Sigmoid colon (tissue), 4 donors: ENCODE data around the gene C1orf210.

Experiments used
- EP300 ChIP-seq, 4 donors: sonication (generic); formaldehyde crosslinking; IDR thresholded peaks; one replicate each; pipeline ENCODE4 v1.6.1; 2017; ENCODE audit warnings: antibody characterized with exemption in 4 of 4
- POLR2A ChIP-seq, 2 donors: fragments of 450-650 bp; IDR thresholded peaks; one replicate each; pipeline ENCODE4 v1.6.1; 2016; ENCODE audit warnings: antibody characterized with exemption in 2 of 2, mild to moderate bottlenecking in 2 of 2, moderate library complexity in 2 of 2
- POLR2AphosphoS5 ChIP-seq, 4 donors: sonication (generic); formaldehyde crosslinking; IDR thresholded peaks; one replicate each; pipeline ENCODE4 v1.6.1; 2017; ENCODE audit warnings: antibody characterized with exemption in 4 of 4
- TF ChIP-seq, protein P1 (sequence below), 4 experiments: fragments of 450-650 bp in 3 of 4; fragments of 200-600 bp in 1 of 4; IDR thresholded peaks; one replicate each; pipeline ENCODE4 v1.5.1; 2016 to 2019; ENCODE audit warnings: antibody characterized with exemption in 4 of 4, mild to moderate bottlenecking in 3 of 4, moderate library complexity in 2 of 4

DNA sequence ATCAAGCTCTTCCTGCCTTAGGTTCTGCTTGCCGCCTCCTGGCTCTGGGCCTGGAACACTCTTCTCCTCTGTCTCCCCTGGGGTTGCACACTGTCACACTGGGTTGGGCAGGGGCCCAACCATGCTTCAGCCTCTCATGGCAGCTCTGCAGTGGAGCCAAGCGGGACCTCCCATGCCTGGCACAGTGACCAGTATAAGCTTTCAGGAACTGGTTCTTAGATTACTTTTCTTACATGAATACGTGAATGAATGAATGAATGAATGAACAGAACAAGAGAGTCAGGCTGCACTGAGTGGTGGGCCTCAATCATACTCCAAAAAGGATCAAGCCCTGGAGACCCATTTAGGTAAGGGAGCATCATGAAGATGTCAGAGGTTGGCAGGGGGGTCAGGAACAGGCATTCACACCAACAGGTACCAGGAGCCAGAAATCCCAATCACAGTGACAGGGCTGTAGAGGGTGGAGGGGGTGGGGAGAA lies 46.4 kb downstream of the C1orf210 start:
- TF ChIP-seq EP300 (IDR thresholded peaks at IDR 0.05) (no peak), POLR2A (IDR thresholded peaks at IDR 0.05) (no peak), POLR2AphosphoS5 (IDR thresholded peaks at IDR 0.05) (no peak)
- TF ChIP-seq, protein P1, sequence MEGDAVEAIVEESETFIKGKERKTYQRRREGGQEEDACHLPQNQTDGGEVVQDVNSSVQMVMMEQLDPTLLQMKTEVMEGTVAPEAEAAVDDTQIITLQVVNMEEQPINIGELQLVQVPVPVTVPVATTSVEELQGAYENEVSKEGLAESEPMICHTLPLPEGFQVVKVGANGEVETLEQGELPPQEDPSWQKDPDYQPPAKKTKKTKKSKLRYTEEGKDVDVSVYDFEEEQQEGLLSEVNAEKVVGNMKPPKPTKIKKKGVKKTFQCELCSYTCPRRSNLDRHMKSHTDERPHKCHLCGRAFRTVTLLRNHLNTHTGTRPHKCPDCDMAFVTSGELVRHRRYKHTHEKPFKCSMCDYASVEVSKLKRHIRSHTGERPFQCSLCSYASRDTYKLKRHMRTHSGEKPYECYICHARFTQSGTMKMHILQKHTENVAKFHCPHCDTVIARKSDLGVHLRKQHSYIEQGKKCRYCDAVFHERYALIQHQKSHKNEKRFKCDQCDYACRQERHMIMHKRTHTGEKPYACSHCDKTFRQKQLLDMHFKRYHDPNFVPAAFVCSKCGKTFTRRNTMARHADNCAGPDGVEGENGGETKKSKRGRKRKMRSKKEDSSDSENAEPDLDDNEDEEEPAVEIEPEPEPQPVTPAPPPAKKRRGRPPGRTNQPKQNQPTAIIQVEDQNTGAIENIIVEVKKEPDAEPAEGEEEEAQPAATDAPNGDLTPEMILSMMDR (IDR thresholded peaks at IDR 0.05): no peak
